H1 (cell line): Measurements from ENCODE around the gene SLK. TPM values are rescaled to one million over a fixed set of nuclear protein-coding genes. Genes with fewer than 3 reads are reported as not detected.

Experiments used
- CTCF ChIA-PET: fragments of 300-600 bp; sonication (Branson Sonifier 250); formaldehyde crosslinking; loops from one replicate; lab custom pipeline; 2021; ENCODE audit not compliant: partially characterized antibody; lab: Charles Lee
- POLR2A ChIA-PET: fragments of 300-600 bp; sonication (Branson Sonifier 250); formaldehyde crosslinking; loops from one replicate; lab custom pipeline; 2021; ENCODE audit warnings: inconsistent platforms; ENCODE audit not compliant: partially characterized antibody; lab: Charles Lee
- DNase-seq, 2 experiments: peaks; one replicate each; pipeline versions ENCODE4 v3.0.0 to v3.0.0-alpha.2; 2010 to 2022; ENCODE audit warnings: low spot score in 2 of 2, low read depth in 1 of 2, mixed read lengths in 1 of 2
- FAIRE-seq: peaks from 2 replicates; lab custom pipeline; 2011; peaks lifted over from hg19 to GRCh38; lab: Jason Lieb, UNC
- H2AFZ ChIP-seq: 2 replicates; pipeline ENCODE4 v1.8.1; 2012; ENCODE audit warnings: low read length, inconsistent platforms
- H2AK5ac ChIP-seq: 2 replicates; pipeline ENCODE4 v1.6.1; 2013; ENCODE audit warnings: low read depth, low read length
- H2BK120ac ChIP-seq: replicated peaks from 2 replicates; pipeline ENCODE3; 2013; ENCODE audit warnings: low read depth, low read length, inconsistent platforms
- H2BK12ac ChIP-seq: 2 replicates; pipeline ENCODE4 v1.6.1; 2013; ENCODE audit warnings: low read depth, low read length
- H2BK15ac ChIP-seq: 2 replicates; pipeline ENCODE4 v1.6.1; 2013; ENCODE audit warnings: low read length
- H2BK20ac ChIP-seq: 2 replicates; pipeline ENCODE4 v1.6.1; 2013; ENCODE audit warnings: low read length
- H2BK5ac ChIP-seq: 2 replicates; pipeline ENCODE4 v1.6.1; 2013; ENCODE audit warnings: low read depth, low read length
- H3K14ac ChIP-seq: 2 replicates; pipeline ENCODE4 v1.6.1; 2013; ENCODE audit warnings: inconsistent platforms; ENCODE audit not compliant: insufficient read length
- H3K18ac ChIP-seq: 2 replicates; pipeline ENCODE4 v1.6.1; 2013; ENCODE audit warnings: low read length; ENCODE audit errors: extremely low read depth
- H3K23ac ChIP-seq: 2 replicates; pipeline ENCODE4 v1.6.1; 2013; ENCODE audit warnings: inconsistent platforms; ENCODE audit not compliant: insufficient read length
- H3K23me2 ChIP-seq: 2 replicates; pipeline ENCODE4 v1.6.1; 2013; ENCODE audit warnings: low read depth, low read length
- H3K27ac ChIP-seq: 2 replicates; pipeline ENCODE4 v1.6.1; 2011; ENCODE audit warnings: low read depth, low read length, inconsistent platforms
- H3K27me3 ChIP-seq, 4 experiments: replicated peaks in 1 of 4; 1 replicate in 1 of 4; 2 replicates in 3 of 4; pipeline versions ENCODE4 v1.6.1 to v1.8.1; 2011 to 2013; ENCODE audit warnings: low read length in 3 of 4, mild to moderate bottlenecking in 3 of 4, inconsistent platforms in 2 of 4, mixed read lengths in 2 of 4, moderate library complexity in 1 of 4; ENCODE audit not compliant: control insufficient read depth in 3 of 4, insufficient read depth in 3 of 4; ENCODE audit errors: extremely low read depth in 1 of 4
- H3K36me3 ChIP-seq, 4 experiments: 2 replicates each; pipeline versions ENCODE4 v1.6.1 to v1.8.1; 2011 to 2013; ENCODE audit warnings: mild to moderate bottlenecking in 4 of 4, low read length in 3 of 4, moderate library complexity in 2 of 4, control low read depth in 1 of 4, inconsistent platforms in 1 of 4; ENCODE audit not compliant: insufficient read depth in 4 of 4, control insufficient read depth in 2 of 4
- H3K4ac ChIP-seq: replicated peaks from 2 replicates; pipeline ENCODE3; 2013; ENCODE audit warnings: low read length, low read depth, mixed read lengths, inconsistent platforms; ENCODE audit not compliant: insufficient read length
- H3K4me1 ChIP-seq, 4 experiments: replicated peaks in 1 of 4; 1 replicate in 1 of 4; 2 replicates in 3 of 4; pipeline versions ENCODE4 v1.6.1 to v1.8.1; 2011 to 2013; ENCODE audit warnings: low read length in 3 of 4, inconsistent platforms in 2 of 4, mixed read lengths in 1 of 4; ENCODE audit not compliant: insufficient read depth in 4 of 4, control insufficient read depth in 3 of 4
- H3K4me2 ChIP-seq, 2 experiments: 2 replicates each; pipeline versions ENCODE4 v1.6.1 to v1.8.1; 2011 to 2013; ENCODE audit warnings: low read depth in 2 of 2, low read length in 2 of 2, control low read depth in 1 of 2, inconsistent platforms in 1 of 2, mild to moderate bottlenecking in 1 of 2; ENCODE audit not compliant: insufficient read depth in 1 of 2
- H3K4me3 ChIP-seq, 4 experiments: fragments of 200-600, 300-600 bp in 1 of 4; sonication (generic), shearing (Covaris generic), sonication (Bioruptor Twin) in 1 of 4; 2 replicates each; pipeline versions ENCODE4 v1.5.1 to v1.8.1; 2011 to 2016; ENCODE audit warnings: low read length in 4 of 4, low read depth in 3 of 4, control low read depth in 2 of 4, inconsistent platforms in 2 of 4, mild to moderate bottlenecking in 2 of 4, mixed read lengths in 1 of 4, moderate library complexity in 1 of 4; ENCODE audit not compliant: insufficient read depth in 2 of 4; ENCODE audit errors: extremely low read depth in 1 of 4
- H3K56ac ChIP-seq: replicated peaks from 2 replicates; pipeline ENCODE3; 2013; ENCODE audit warnings: low read depth, mild to moderate bottlenecking, mixed read lengths, low read length, inconsistent platforms; ENCODE audit not compliant: insufficient read length
- H3K79me1 ChIP-seq: 2 replicates; pipeline ENCODE4 v1.6.1; 2013; ENCODE audit warnings: low read depth, low read length, control low read depth
- H3K79me2 ChIP-seq, 2 experiments: 2 replicates each; pipeline versions ENCODE4 v1.6.1 to v1.8.1; 2012 to 2013; ENCODE audit warnings: low read length in 2 of 2, mild to moderate bottlenecking in 2 of 2, inconsistent platforms in 1 of 2; ENCODE audit not compliant: insufficient read depth in 2 of 2, control insufficient read depth in 1 of 2
- H3K9ac ChIP-seq, 4 experiments: replicated peaks in 1 of 4; 1 replicate in 1 of 4; 2 replicates in 3 of 4; pipeline versions ENCODE4 v1.6.1 to v1.8.1; 2011 to 2013; ENCODE audit warnings: low read depth in 3 of 4, low read length in 3 of 4, control low read depth in 2 of 4, mild to moderate bottlenecking in 2 of 4, moderate library complexity in 2 of 4, inconsistent platforms in 1 of 4; ENCODE audit errors: extremely low read depth in 1 of 4
- H3K9me3 ChIP-seq, 2 experiments: 2 replicates each; pipeline versions ENCODE4 v1.6.1 to v1.8.1; 2012 to 2013; ENCODE audit warnings: mild to moderate bottlenecking in 2 of 2, moderate library complexity in 2 of 2, control low read depth in 1 of 2, inconsistent platforms in 1 of 2, low read depth in 1 of 2, low read length in 1 of 2, mixed read lengths in 1 of 2; ENCODE audit not compliant: insufficient read depth in 2 of 2
- H4K20me1 ChIP-seq, 2 experiments: replicated peaks in 1 of 2; 2 replicates each; pipeline versions ENCODE3 to v1.8.1; 2011 to 2013; ENCODE audit warnings: inconsistent platforms in 2 of 2, low read length in 2 of 2, mild to moderate bottlenecking in 1 of 2; ENCODE audit not compliant: insufficient read depth in 2 of 2, control insufficient read depth in 1 of 2
- H4K5ac ChIP-seq: 2 replicates; pipeline ENCODE4 v1.6.1; 2013; ENCODE audit warnings: low read length, low read depth, mixed read lengths, inconsistent platforms; ENCODE audit not compliant: insufficient read length
- H4K8ac ChIP-seq: 2 replicates; pipeline ENCODE4 v1.8.0; 2013; ENCODE audit warnings: mild to moderate bottlenecking, moderate library complexity, low read length, inconsistent platforms; ENCODE audit not compliant: insufficient read depth; ENCODE audit errors: extremely low read depth
- H4K91ac ChIP-seq: replicated peaks from 2 replicates; pipeline ENCODE3; 2013; ENCODE audit warnings: low read length, mixed read lengths, inconsistent platforms; ENCODE audit not compliant: insufficient read length
- CEBPB ChIP-seq: IDR thresholded peaks from 2 replicates; pipeline ENCODE4 v1.6.1; 2012; ENCODE audit warnings: low read depth, low read length
- HDAC6 ChIP-seq: IDR thresholded peaks from one replicate; pipeline ENCODE4 v1.7.1; 2012; ENCODE audit warnings: low read depth, mild to moderate bottlenecking, inconsistent platforms, low read length, moderate library complexity
- RAD21 ChIP-seq, 2 experiments: IDR thresholded peaks in 1 of 2; conservative IDR thresholded peaks in 1 of 2; 2 replicates each; pipeline ENCODE4 v1.6.1; 2011; ENCODE audit warnings: low read depth in 2 of 2, low read length in 2 of 2, improper control_type of control experiment in 1 of 2, inconsistent platforms in 1 of 2, mild to moderate bottlenecking in 1 of 2, moderate library complexity in 1 of 2
- TEAD4 ChIP-seq: IDR thresholded peaks from 2 replicates; pipeline ENCODE4 v1.6.1; 2012; ENCODE audit warnings: low read depth, low read length, inconsistent platforms, mixed read lengths
- WGBS, 2 experiments: shearing (Covaris generic) in 1 of 2; methylation state at CpG; one replicate each; pipeline versions ENCODE4 v1.1.6 to v1.1.7; 2013 to 2015; ENCODE audit warnings: low lambda C conversion rate in 2 of 2, mixed read lengths in 2 of 2, inconsistent platforms in 1 of 2, low coverage in 1 of 2, missing lambda C conversion rate in 1 of 2; ENCODE audit not compliant: insufficient replicate concordance in 2 of 2, insufficient coverage in 1 of 2, insufficient read length in 1 of 2; ENCODE audit errors: extremely low coverage in 1 of 2, missing lambda C conversion rate in 1 of 2; 5-methylcytosine and 5-hydroxymethylcytosine counted together
- polyA plus RNA-seq, 7 experiments: library from polyadenylated mRNA; depleted of rRNA in 3 of 7; stranded (reverse) in 5 of 7; unstranded in 2 of 7; fragments of >200 nt in 5 of 7; fragments of 200-250 nt in 2 of 7; gene quantifications; 1 replicate in 5 of 7; 2 replicates in 1 of 7; 4 replicates in 1 of 7; pipeline versions ENCODE4 v1.2.1 to v1.2.3, GENCODE V29; 2011 to 2013; ENCODE audit warnings: missing spikeins in 2 of 7, mixed read lengths in 2 of 7
- total RNA-seq: library from RNA; stranded (reverse); fragmentation: NEBNext Ultra II Directional; extraction: Animal tissue kit (Norgen Biotek cat#: 25700); gene quantifications from 2 replicates; pipeline ENCODE4 v1.2.1, GENCODE V29; 2021
- TF ChIP-seq, protein P1 (sequence below): IDR thresholded peaks from 2 replicates; pipeline ENCODE4 v1.6.1; 2012; ENCODE audit warnings: inconsistent platforms

The SLK gene
- total and polyA plus RNA-seq, 2 of the 8 experiments (the other 6 are each of a cell fraction or from before 2014, with no cell fraction given) = 2.7 to 18.3 TPM

DNA sequence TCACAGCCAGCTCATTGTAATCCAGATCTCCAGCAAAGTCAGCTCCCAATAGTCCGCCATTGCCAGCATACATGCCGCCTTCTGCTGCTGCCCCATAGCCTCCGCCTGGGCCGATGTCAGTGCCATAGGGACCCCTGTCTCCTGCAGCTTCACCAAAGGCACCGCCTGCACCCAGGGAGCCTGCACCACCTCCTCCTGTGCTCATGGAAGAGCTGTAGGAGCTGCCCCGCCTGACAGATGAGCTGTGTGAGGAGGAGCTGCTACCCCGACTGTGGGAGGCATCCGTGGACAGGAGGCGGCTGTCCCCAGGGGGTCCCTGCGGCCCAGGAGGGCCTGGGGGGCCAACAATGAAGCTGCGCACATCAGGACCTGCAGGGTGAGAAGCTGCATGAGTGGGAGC is 67.0 kb downstream of the SLK start:
- no peak overlapping the region for H3K4me3 ChIP-seq
- no peaks in the 10 kb centered on the region for H3K27me3 ChIP-seq
- H4K20me1 ChIP-seq = peaks cover 2 to 5% of the 10 kb centered on the region in 2 experiments
- H2BK15ac ChIP-seq = no peak overlapping the region
- TF ChIP-seq CEBPB (no peak), HDAC6 (no peak), TEAD4 (no peak), RAD21 (IDR thresholded peaks at IDR 0.05 in 1 of 2, conservative IDR thresholded peaks at IDR 0.05 in 1 of 2; ENCODE audit: low read depth in 2 of 2, low read length in 2 of 2) (no peak)
- TF ChIP-seq, protein P1, sequence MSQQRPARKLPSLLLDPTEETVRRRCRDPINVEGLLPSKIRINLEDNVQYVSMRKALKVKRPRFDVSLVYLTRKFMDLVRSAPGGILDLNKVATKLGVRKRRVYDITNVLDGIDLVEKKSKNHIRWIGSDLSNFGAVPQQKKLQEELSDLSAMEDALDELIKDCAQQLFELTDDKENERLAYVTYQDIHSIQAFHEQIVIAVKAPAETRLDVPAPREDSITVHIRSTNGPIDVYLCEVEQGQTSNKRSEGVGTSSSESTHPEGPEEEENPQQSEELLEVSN = no peak
- 0 out of 2 replicates have a peak overlapping the region, but pooled peaks have one; percentile 17 for H2BK20ac ChIP-seq
- FAIRE-seq (no peak), DNase-seq (peak in 1 of 2 experiments; percentile 45)
- H3K18ac ChIP-seq = no peak overlapping the region
- H2AFZ ChIP-seq = no peak overlapping the region
- no peaks in the 10 kb centered on the region; the same call in 1 of the 2 replicates for H3K79me1 ChIP-seq
- no peak overlapping the region for H3K9ac ChIP-seq
- H3K56ac ChIP-seq = no peak overlapping the region
- H3K23ac ChIP-seq = no peak overlapping the region
- peaks cover 8% of the 10 kb centered on the region; the same call in 1 of the 2 replicates for H3K23me2 ChIP-seq
- no peak overlapping the region for H2BK120ac ChIP-seq
- no peaks in the 10 kb centered on the region; a peak in 1 of 8 replicates for H3K36me3 ChIP-seq
- ChIA-PET CTCF (interaction anchor here (0.5 to 3.6 kb wide), 14 partner anchors 11 to 348 kb away, joined by 3 to 16 read pairs (median 4); partner anchors contain the start of gene SFR1), POLR2A (interaction anchor here (0.8 to 3.0 kb wide), 5 partner anchors 9 to 221 kb away, joined by 3 to 10 read pairs (median 3); partner anchors contain the start of genes GSTO1 and SFR1)
- WGBS, 2 experiments = 80% methylated on average over 11 of the region's 11 CpGs; no CpG with 5 or more reads in 1 of the 2 experiments
- peaks cover 3 to 15% (median 10%) of the 10 kb centered on the region in 4 experiments; a peak in 5 of 7 replicates for H3K4me1 ChIP-seq
- no peak overlapping the region for H3K4ac ChIP-seq
- H3K27ac ChIP-seq = no peak overlapping the region
- H3K4me2 ChIP-seq = no peak overlapping the region
- H3K79me2 ChIP-seq = no peaks in the 10 kb centered on the region
- no peak overlapping the region for H3K14ac ChIP-seq
- no peak overlapping the region for H2BK5ac ChIP-seq
- H2AK5ac ChIP-seq = no peak overlapping the region
- no peaks in the 10 kb centered on the region for H3K9me3 ChIP-seq
- H2BK12ac ChIP-seq = no peak overlapping the region
- no peak overlapping the region for H4K8ac ChIP-seq
- H4K91ac ChIP-seq = no peak overlapping the region
- no peak overlapping the region for H4K5ac ChIP-seq
